ENCODE data around the gene CACNA1S.

- TF ChIP-seq, protein P1, sequence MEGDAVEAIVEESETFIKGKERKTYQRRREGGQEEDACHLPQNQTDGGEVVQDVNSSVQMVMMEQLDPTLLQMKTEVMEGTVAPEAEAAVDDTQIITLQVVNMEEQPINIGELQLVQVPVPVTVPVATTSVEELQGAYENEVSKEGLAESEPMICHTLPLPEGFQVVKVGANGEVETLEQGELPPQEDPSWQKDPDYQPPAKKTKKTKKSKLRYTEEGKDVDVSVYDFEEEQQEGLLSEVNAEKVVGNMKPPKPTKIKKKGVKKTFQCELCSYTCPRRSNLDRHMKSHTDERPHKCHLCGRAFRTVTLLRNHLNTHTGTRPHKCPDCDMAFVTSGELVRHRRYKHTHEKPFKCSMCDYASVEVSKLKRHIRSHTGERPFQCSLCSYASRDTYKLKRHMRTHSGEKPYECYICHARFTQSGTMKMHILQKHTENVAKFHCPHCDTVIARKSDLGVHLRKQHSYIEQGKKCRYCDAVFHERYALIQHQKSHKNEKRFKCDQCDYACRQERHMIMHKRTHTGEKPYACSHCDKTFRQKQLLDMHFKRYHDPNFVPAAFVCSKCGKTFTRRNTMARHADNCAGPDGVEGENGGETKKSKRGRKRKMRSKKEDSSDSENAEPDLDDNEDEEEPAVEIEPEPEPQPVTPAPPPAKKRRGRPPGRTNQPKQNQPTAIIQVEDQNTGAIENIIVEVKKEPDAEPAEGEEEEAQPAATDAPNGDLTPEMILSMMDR (IDR thresholded peaks at IDR 0.05; ENCODE audit: insufficient read depth, low read depth, low read length), result no peak
- TF ChIP-seq EZH2 (IDR thresholded peaks at IDR 0.05; ENCODE audit: insufficient read depth, low read length), result no peak
Measured at GRCh38 chr1:201011616-201012015, 100.6 kb downstream of the CACNA1S start.

Measured in astrocyte (in vitro differentiated cells and primary cell).